HEK293 (cell line): Measurements from ENCODE around the gene RGS14.

Source experiments
- CTCF ChIA-PET: fragments of 350-600 bp; formaldehyde crosslinking; extraction: SDS; loops from one replicate; lab custom pipeline; 2021; ENCODE audit warnings: antibody characterized with exemption; lab: Yijun Ruan, JAX
- POLR2A ChIA-PET: fragments of 300-600 bp; formaldehyde crosslinking; extraction: SDS; loops from one replicate; lab custom pipeline; 2020; ENCODE audit warnings: antibody characterized with exemption, inconsistent platforms; lab: Yijun Ruan, JAX
- H3K27ac ChIP-seq: fragments of 200-500 bp; sonication (Bioruptor generic); 2 replicates; pipeline ENCODE4 v1.5.1; 2014; ENCODE audit warnings: low read depth, low read length, control low read depth, inconsistent platforms; ENCODE audit errors: extremely low read depth
- H3K36me3 ChIP-seq, 2 experiments: fragments of 200-500 bp in 1 of 2; sonication (Bioruptor generic) in 1 of 2; 1 replicate in 1 of 2; 2 replicates in 1 of 2; pipeline ENCODE4 v1.5.1; 2014 to 2017; ENCODE audit warnings: inconsistent platforms in 2 of 2, low read length in 2 of 2; ENCODE audit not compliant: control insufficient read depth in 2 of 2, insufficient read depth in 1 of 2
- H3K4me1 ChIP-seq: fragments of 200-500 bp; sonication (Bioruptor generic); 2 replicates; pipeline ENCODE4 v1.5.1; 2014; ENCODE audit warnings: mild to moderate bottlenecking, low read length, inconsistent platforms; ENCODE audit not compliant: control insufficient read depth, insufficient read depth
- H3K4me3 ChIP-seq: 2 replicates; pipeline ENCODE4 v1.5.1; 2011; ENCODE audit warnings: low read depth, mild to moderate bottlenecking, control low read depth, low read length, moderate library complexity
- H3K9me3 ChIP-seq: fragments of 200-500 bp; sonication (Bioruptor generic); 2 replicates; pipeline ENCODE4 v1.5.1; 2014; ENCODE audit warnings: low read depth, low read length, inconsistent platforms; ENCODE audit not compliant: control insufficient read depth, insufficient read depth
- EGR2 ChIP-seq: fragments of 450-650 bp; formaldehyde crosslinking; IDR thresholded peaks from 2 replicates; pipeline ENCODE4 v1.5.1; 2016; ENCODE audit warnings: low read depth, missing biosample characterization, missing genetic modification characterization
- WT1 ChIP-seq: fragments of 450-650 bp; formaldehyde crosslinking; IDR thresholded peaks from 2 replicates; pipeline ENCODE4 v1.5.1; 2016; ENCODE audit warnings: missing biosample characterization, missing genetic modification characterization
- ZFHX2 ChIP-seq: fragments of 450-650 bp; formaldehyde crosslinking; conservative IDR thresholded peaks from 2 replicates; pipeline ENCODE4 v1.5.1; 2016; ENCODE audit warnings: missing biosample characterization, missing genetic modification characterization
- ZNF175 ChIP-seq: fragments of 450-650 bp; formaldehyde crosslinking; IDR thresholded peaks from 2 replicates; pipeline ENCODE4 v1.5.1; 2016; ENCODE audit warnings: missing biosample characterization, missing genetic modification characterization
- ZNF394 ChIP-seq: fragments of 450-650 bp; formaldehyde crosslinking; IDR thresholded peaks from 2 replicates; pipeline ENCODE4 v1.5.1; 2016; ENCODE audit warnings: missing biosample characterization, missing genetic modification characterization, mild to moderate bottlenecking, moderate library complexity, borderline replicate concordance
- ZNF416 ChIP-seq: fragments of 450-650 bp; formaldehyde crosslinking; IDR thresholded peaks from 2 replicates; pipeline ENCODE4 v1.5.1; 2016; ENCODE audit warnings: missing biosample characterization, missing genetic modification characterization
- TF ChIP-seq, protein P1 (sequence below): fragments of 450-650 bp; formaldehyde crosslinking; optimal IDR thresholded peaks from 2 replicates; pipeline ENCODE3; 2016; ENCODE audit warnings: missing biosample characterization, mild to moderate bottlenecking, missing genetic modification characterization
- TF ChIP-seq, protein P2 (sequence below): fragments of 450-650 bp; formaldehyde crosslinking; IDR thresholded peaks from 2 replicates; pipeline ENCODE4 v1.5.1; 2017; ENCODE audit warnings: missing biosample characterization, missing genetic modification characterization
- TF ChIP-seq, protein P3 (sequence below): fragments of 450-650 bp; formaldehyde crosslinking; IDR thresholded peaks from 2 replicates; pipeline ENCODE4 v1.5.1; 2016; ENCODE audit warnings: missing biosample characterization, missing genetic modification characterization
- TF ChIP-seq, protein P4 (sequence below): fragments of 450-650 bp; formaldehyde crosslinking; IDR thresholded peaks from 2 replicates; pipeline ENCODE4 v1.5.1; 2016; ENCODE audit warnings: missing biosample characterization, missing genetic modification characterization
- TF ChIP-seq, protein P5 (sequence below): fragments of 450-650 bp; formaldehyde crosslinking; IDR thresholded peaks from 2 replicates; pipeline ENCODE4 v1.5.1; 2016; ENCODE audit warnings: missing biosample characterization, missing genetic modification characterization
- TF ChIP-seq, protein P6 (sequence below): fragments of 450-650 bp; formaldehyde crosslinking; IDR thresholded peaks from 2 replicates; pipeline ENCODE4 v1.5.1; 2016; ENCODE audit warnings: missing biosample characterization, missing genetic modification characterization

The RGS14 gene

DNA sequence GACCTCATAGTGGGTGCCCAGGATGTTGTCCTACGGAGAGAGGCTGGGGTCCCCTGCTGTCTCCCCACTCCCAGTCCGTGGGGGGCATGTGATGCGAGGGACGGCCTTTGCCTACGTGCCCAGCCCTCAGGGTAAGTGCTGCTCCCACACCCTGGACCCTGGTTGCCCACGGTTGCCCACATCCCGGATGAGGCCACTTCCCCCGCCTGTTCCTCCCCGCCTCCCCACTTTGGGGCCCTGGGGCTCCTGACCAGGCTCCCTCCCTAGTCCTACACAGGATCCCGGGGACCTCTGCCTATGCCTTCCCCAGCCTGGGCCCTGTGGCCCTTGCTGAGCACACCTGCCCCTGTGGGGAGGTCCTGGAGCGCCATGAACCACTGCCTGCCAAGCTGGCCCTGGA, 28.0 kb downstream of the RGS14 start:
- CTCF ChIA-PET, result interaction anchor here (1.1 to 2.3 kb wide), 4 partner anchors 7 to 76 kb away, joined by 3 to 10 read pairs (median 7); no protein-coding TSS in a partner anchor
- Histone ChIP-seq H3K4me3 (no peak overlapping the region), H3K4me1 (peaks cover 6% of the 10 kb centered on the region; the same call in 1 of the 2 replicates), H3K9me3 (no peaks in the 10 kb centered on the region), H3K36me3 (no peaks in the 10 kb centered on the region), H3K27ac (no peak overlapping the region)
- TF ChIP-seq EGR2 (tag by site-specific recombination), result peak; percentile 63
- TF ChIP-seq ZFHX2 (tag by site-specific recombination), result peak; percentile 68
- no peak for TF ChIP-seq ZNF394
- POLR2A ChIA-PET, result interaction anchor here (1.2 kb wide), 1 partner anchor 14 kb away, joined by 5 read pairs; no protein-coding TSS in a partner anchor

DNA sequence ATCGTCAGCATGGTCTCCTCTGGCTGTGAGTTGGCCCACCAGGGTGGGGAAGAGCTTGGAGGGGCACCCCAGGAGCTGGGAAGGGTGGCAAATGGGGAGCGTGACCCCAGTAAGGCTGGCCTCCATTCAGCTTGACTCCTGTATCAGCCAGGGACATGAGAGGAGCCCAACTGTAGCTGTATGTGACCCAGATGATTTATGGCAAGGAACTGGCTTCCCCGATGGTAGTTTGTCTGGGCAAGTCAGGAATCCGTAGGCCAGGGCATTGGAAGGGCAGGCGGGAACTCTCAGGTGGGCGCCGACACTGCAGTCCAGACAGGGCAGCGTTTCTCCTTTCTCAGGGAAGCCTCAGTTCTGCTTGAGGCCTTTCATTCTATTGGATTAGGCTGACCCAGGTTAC, 28.8 kb downstream of the RGS14 start:
- Histone ChIP-seq H3K27ac (no peak overlapping the region), H3K9me3 (no peaks in the 10 kb centered on the region)
- TF ChIP-seq, protein P1, sequence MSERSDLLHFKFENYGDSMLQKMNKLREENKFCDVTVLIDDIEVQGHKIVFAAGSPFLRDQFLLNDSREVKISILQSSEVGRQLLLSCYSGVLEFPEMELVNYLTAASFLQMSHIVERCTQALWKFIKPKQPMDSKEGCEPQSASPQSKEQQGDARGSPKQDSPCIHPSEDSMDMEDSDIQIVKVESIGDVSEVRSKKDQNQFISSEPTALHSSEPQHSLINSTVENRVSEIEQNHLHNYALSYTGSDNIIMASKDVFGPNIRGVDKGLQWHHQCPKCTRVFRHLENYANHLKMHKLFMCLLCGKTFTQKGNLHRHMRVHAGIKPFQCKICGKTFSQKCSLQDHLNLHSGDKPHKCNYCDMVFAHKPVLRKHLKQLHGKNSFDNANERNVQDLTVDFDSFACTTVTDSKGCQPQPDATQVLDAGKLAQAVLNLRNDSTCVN, result no peak
- TF ChIP-seq, protein P2, sequence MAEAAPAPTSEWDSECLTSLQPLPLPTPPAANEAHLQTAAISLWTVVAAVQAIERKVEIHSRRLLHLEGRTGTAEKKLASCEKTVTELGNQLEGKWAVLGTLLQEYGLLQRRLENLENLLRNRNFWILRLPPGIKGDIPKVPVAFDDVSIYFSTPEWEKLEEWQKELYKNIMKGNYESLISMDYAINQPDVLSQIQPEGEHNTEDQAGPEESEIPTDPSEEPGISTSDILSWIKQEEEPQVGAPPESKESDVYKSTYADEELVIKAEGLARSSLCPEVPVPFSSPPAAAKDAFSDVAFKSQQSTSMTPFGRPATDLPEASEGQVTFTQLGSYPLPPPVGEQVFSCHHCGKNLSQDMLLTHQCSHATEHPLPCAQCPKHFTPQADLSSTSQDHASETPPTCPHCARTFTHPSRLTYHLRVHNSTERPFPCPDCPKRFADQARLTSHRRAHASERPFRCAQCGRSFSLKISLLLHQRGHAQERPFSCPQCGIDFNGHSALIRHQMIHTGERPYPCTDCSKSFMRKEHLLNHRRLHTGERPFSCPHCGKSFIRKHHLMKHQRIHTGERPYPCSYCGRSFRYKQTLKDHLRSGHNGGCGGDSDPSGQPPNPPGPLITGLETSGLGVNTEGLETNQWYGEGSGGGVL (tag by site-specific recombination), result no peak
- TF ChIP-seq, protein P3, sequence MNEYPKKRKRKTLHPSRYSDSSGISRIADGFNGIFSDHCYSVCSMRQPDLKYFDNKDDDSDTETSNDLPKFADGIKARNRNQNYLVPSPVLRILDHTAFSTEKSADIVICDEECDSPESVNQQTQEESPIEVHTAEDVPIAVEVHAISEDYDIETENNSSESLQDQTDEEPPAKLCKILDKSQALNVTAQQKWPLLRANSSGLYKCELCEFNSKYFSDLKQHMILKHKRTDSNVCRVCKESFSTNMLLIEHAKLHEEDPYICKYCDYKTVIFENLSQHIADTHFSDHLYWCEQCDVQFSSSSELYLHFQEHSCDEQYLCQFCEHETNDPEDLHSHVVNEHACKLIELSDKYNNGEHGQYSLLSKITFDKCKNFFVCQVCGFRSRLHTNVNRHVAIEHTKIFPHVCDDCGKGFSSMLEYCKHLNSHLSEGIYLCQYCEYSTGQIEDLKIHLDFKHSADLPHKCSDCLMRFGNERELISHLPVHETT (tag by site-specific recombination), result no peak
- TF ChIP-seq ZNF416 (no peak), WT1 (tag by site-specific recombination) (no peak), ZNF175 (tag by site-specific recombination) (no peak)
- TF ChIP-seq, protein P4, sequence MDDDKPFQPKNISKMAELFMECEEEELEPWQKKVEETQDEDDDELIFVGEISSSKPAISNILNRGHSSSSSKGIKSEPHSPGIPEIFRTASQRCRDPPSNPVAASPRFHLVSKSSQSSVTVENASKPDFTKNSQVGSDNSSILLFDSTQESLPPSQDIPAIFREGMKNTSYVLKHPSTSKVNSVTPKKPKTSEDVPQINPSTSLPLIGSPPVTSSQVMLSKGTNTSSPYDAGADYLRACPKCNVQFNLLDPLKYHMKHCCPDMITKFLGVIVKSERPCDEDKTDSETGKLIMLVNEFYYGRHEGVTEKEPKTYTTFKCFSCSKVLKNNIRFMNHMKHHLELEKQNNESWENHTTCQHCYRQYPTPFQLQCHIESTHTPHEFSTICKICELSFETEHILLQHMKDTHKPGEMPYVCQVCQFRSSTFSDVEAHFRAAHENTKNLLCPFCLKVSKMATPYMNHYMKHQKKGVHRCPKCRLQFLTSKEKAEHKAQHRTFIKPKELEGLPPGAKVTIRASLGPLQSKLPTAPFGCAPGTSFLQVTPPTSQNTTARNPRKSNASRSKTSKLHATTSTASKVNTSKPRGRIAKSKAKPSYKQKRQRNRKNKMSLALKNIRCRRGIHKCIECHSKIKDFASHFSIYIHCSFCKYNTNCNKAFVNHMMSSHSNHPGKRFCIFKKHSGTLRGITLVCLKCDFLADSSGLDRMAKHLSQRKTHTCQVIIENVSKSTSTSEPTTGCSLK (tag by site-specific recombination), result no peak
- TF ChIP-seq, protein P5, sequence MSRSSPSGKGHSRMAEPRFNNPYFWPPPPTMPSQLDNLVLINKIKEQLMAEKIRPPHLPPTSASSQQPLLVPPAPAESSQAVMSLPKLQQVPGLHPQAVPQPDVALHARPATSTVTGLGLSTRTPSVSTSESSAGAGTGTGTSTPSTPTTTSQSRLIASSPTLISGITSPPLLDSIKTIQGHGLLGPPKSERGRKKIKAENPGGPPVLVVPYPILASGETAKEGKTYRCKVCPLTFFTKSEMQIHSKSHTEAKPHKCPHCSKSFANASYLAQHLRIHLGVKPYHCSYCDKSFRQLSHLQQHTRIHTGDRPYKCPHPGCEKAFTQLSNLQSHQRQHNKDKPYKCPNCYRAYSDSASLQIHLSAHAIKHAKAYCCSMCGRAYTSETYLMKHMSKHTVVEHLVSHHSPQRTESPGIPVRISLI (tag by site-specific recombination), result no peak
- TF ChIP-seq, protein P6, sequence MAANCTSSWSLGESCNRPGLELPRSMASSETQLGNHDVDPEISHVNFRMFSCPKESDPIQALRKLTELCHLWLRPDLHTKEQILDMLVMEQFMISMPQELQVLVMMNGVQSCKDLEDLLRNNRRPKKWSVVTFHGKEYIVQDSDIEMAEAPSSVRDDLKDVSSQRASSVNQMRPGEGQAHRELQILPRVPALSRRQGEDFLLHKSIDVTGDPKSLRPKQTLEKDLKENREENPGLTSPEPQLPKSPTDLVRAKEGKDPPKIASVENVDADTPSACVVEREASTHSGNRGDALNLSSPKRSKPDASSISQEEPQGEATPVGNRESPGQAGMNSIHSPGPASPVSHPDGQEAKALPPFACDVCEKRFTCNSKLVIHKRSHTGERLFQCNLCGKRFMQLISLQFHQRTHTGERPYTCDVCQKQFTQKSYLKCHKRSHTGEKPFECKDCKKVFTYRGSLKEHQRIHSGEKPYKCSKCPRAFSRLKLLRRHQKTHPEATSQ, result no peak
- TF ChIP-seq, all 188 proteins: peak for 0
- CTCF ChIA-PET, result interaction anchor here (0.6 to 1.6 kb wide), 3 partner anchors 8 to 16 kb away, joined by 4 to 10 read pairs (median 7); no protein-coding TSS in a partner anchor
- no peaks in the 10 kb centered on the region for H3K36me3 ChIP-seq
- no peak overlapping the region for H3K4me3 ChIP-seq
- no peaks in the 10 kb centered on the region for H3K4me1 ChIP-seq
- POLR2A ChIA-PET, result interaction anchor here (1.2 kb wide), 1 partner anchor 15 kb away, joined by 5 read pairs; no protein-coding TSS in a partner anchor
